Lower leg skin (tissue), 3 donors: ENCODE data around the gene PTPA.

ENCODE experiments used
- CTCF ChIP-seq, 3 donors: fragments of 450-650 bp; IDR thresholded peaks; one replicate each; pipeline ENCODE4 v1.5.1; 2016; ENCODE audit warnings: antibody characterized with exemption in 3 of 3, mild to moderate bottlenecking in 3 of 3, moderate library complexity in 2 of 3
- POLR2A ChIP-seq, 2 donors: fragments of 450-650 bp; IDR thresholded peaks; one replicate each; pipeline ENCODE4 v1.6.1; 2016 to 2017; ENCODE audit warnings: antibody characterized with exemption in 2 of 2, mild to moderate bottlenecking in 1 of 2, moderate library complexity in 1 of 2

GRCh38 chr9:129103595-129103965, 7.6 kb upstream of the PTPA start:
- TF ChIP-seq CTCF (IDR thresholded peaks at IDR 0.05) (no peak), POLR2A (IDR thresholded peaks at IDR 0.05) (no peak)
